ENCODE data around the gene ZNF99.

GRCh38 chr19:22807061-22807835 is 23.3 kb upstream of the ZNF99 start:
- TF ChIP-seq, protein P1, sequence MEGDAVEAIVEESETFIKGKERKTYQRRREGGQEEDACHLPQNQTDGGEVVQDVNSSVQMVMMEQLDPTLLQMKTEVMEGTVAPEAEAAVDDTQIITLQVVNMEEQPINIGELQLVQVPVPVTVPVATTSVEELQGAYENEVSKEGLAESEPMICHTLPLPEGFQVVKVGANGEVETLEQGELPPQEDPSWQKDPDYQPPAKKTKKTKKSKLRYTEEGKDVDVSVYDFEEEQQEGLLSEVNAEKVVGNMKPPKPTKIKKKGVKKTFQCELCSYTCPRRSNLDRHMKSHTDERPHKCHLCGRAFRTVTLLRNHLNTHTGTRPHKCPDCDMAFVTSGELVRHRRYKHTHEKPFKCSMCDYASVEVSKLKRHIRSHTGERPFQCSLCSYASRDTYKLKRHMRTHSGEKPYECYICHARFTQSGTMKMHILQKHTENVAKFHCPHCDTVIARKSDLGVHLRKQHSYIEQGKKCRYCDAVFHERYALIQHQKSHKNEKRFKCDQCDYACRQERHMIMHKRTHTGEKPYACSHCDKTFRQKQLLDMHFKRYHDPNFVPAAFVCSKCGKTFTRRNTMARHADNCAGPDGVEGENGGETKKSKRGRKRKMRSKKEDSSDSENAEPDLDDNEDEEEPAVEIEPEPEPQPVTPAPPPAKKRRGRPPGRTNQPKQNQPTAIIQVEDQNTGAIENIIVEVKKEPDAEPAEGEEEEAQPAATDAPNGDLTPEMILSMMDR (conservative IDR thresholded peaks at IDR 0.05; ENCODE audit: low read length), result no peak
- no peak for TF ChIP-seq EZH2phosphoT487 (IDR thresholded peaks at IDR 0.05; ENCODE audit: borderline replicate concordance)
